HCT116 (cell line): Measurements from ENCODE around the gene ZNF396. TPM values are rescaled to one million over a fixed set of nuclear protein-coding genes. Genes with fewer than 3 reads are reported as not detected.

Experiments used
- ATAC-seq: fragments of 200-7000 bp; cut with Tn5 transposase; 2 replicates; pipeline ENCODE4 v1.9.1; 2020; ENCODE audit warnings: mild to moderate bottlenecking, moderate library complexity
- BruUV-seq: library from RNA; stranded (reverse); fragments of 400-500 nt; replicated peaks from 2 replicates; lab custom pipeline; 2021; lab: Mats Ljungman, UMichigan
- CTCF ChIA-PET: fragments of 300-600 bp; sonication (Branson Sonifier 250); formaldehyde crosslinking; loops from one replicate; lab custom pipeline; 2021; ENCODE audit warnings: antibody characterized with exemption; lab: Charles Lee
- POLR2A ChIA-PET: fragments of 300-600, 350-600 bp; sonication (Branson Sonifier 250); formaldehyde crosslinking; loops from one replicate; lab custom pipeline; 2021; ENCODE audit warnings: antibody characterized with exemption; lab: Charles Lee
- RAD21 ChIA-PET, 2 experiments: fragments of 300-600 bp; sonication (Branson Sonifier 250); formaldehyde crosslinking; loops; one replicate each; lab custom pipeline; 2023; ENCODE audit warnings: low total read pairs in 2 of 2; ENCODE audit not compliant: uncharacterized antibody in 2 of 2, unreplicated experiment in 2 of 2, low non-redundant PET in 1 of 2; lab: Charles Lee
- DNase-seq: peaks from one replicate; pipeline ENCODE4 v3.0.0-alpha.2; 2010; ENCODE audit warnings: low read depth, low spot score
- H2AFZ ChIP-seq: fragments of 200-600 bp; shearing (Covaris generic), sonication (generic); 2 replicates; pipeline ENCODE4 v1.6.1; 2017; ENCODE audit warnings: low read depth, mixed run types, mixed read lengths, antibody characterized with exemption, low read length; ENCODE audit not compliant: poor library complexity, severe bottlenecking
- H3K27ac ChIP-seq: 2 replicates; pipeline ENCODE4 v1.5.1; 2012; ENCODE audit warnings: low read depth, low read length
- H3K27me3 ChIP-seq: fragments of 200-600 bp; sonication (generic); 2 replicates; pipeline ENCODE4 v1.6.1; 2016; ENCODE audit warnings: mixed run types, low read length, mixed read lengths; ENCODE audit not compliant: insufficient read depth
- H3K36me3 ChIP-seq, 2 experiments: fragments of 200-500 bp in 1 of 2; fragments of 200-600 bp in 1 of 2; sonication (Bioruptor generic) in 1 of 2; sonication (generic) in 1 of 2; 2 replicates each; pipeline versions ENCODE4 v1.5.1 to v1.6.1; 2014 to 2016; ENCODE audit warnings: low read length in 2 of 2, inconsistent platforms in 1 of 2, mixed read lengths in 1 of 2, mixed run types in 1 of 2; ENCODE audit not compliant: insufficient read depth in 2 of 2, control insufficient read depth in 1 of 2
- H3K4me1 ChIP-seq, 2 experiments: fragments of 200-600 bp in 1 of 2; sonication (generic) in 1 of 2; 2 replicates each; pipeline versions ENCODE4 v1.5.1 to v1.6.1; 2012 to 2017; ENCODE audit warnings: low read length in 2 of 2, inconsistent platforms in 1 of 2, mild to moderate bottlenecking in 1 of 2, mixed read lengths in 1 of 2, mixed run types in 1 of 2, moderate library complexity in 1 of 2; ENCODE audit not compliant: insufficient read depth in 2 of 2, control insufficient read depth in 1 of 2
- H3K4me2 ChIP-seq: fragments of 200-600 bp; sonication (generic); 2 replicates; pipeline ENCODE4 v1.6.1; 2017; ENCODE audit warnings: mixed run types, low read length, mixed read lengths
- H3K4me3 ChIP-seq, 2 experiments: fragments of 200-600 bp in 1 of 2; sonication (generic) in 1 of 2; replicated peaks in 1 of 2; 2 replicates each; pipeline ENCODE4 v1.5.1; 2011 to 2016; ENCODE audit warnings: low read length in 2 of 2, control low read depth in 1 of 2, low read depth in 1 of 2, mild to moderate bottlenecking in 1 of 2, mixed read lengths in 1 of 2, mixed run types in 1 of 2
- H3K79me2 ChIP-seq: fragments of 200-600 bp; sonication (generic); 2 replicates; pipeline ENCODE4 v1.6.1; 2017; ENCODE audit warnings: mild to moderate bottlenecking, mixed run types, low read length, moderate library complexity, mixed read lengths; ENCODE audit not compliant: insufficient read depth
- H3K9ac ChIP-seq: fragments of 200-600 bp; sonication (generic); 2 replicates; pipeline ENCODE4 v1.6.1; 2016; ENCODE audit warnings: low read length, mixed read lengths
- H3K9me2 ChIP-seq: fragments of 200-600 bp; sonication (generic), shearing (Covaris generic); 2 replicates; pipeline ENCODE4 v1.6.1; 2017; ENCODE audit warnings: mixed run types, mild to moderate bottlenecking, moderate library complexity; ENCODE audit not compliant: insufficient read depth
- H3K9me3 ChIP-seq, 2 experiments: fragments of 200-500 bp in 1 of 2; fragments of 200-600 bp in 1 of 2; sonication (Bioruptor generic) in 1 of 2; sonication (generic) in 1 of 2; 2 replicates each; pipeline ENCODE4 v1.6.1; 2014 to 2017; ENCODE audit warnings: low read length in 2 of 2, mixed read lengths in 2 of 2, inconsistent platforms in 1 of 2, low read depth in 1 of 2, mild to moderate bottlenecking in 1 of 2, mixed run types in 1 of 2, moderate library complexity in 1 of 2; ENCODE audit not compliant: control insufficient read depth in 1 of 2, insufficient read depth in 1 of 2
- H4K20me1 ChIP-seq: fragments of 200-600 bp; sonication (generic), shearing (Covaris generic); 2 replicates; pipeline ENCODE4 v1.6.1; 2017; ENCODE audit warnings: mixed run types, mild to moderate bottlenecking, moderate library complexity; ENCODE audit not compliant: insufficient read depth
- CTCF ChIP-seq, 3 experiments: fragments of 200-600 bp in 1 of 3; sonication (generic) in 1 of 3; IDR thresholded peaks in 2 of 3; conservative IDR thresholded peaks in 1 of 3; 2 replicates each; pipeline ENCODE4 v1.5.1; 2012 to 2017; ENCODE audit warnings: low read depth in 2 of 3, low read length in 2 of 3, antibody characterized with exemption in 1 of 3, borderline replicate concordance in 1 of 3, control low read depth in 1 of 3, mild to moderate bottlenecking in 1 of 3, mixed read lengths in 1 of 3, mixed run types in 1 of 3, moderate library complexity in 1 of 3; ENCODE audit not compliant: insufficient read depth in 1 of 3
- EZH2 ChIP-seq: fragments of 200-600 bp; sonication (generic); IDR thresholded peaks from 2 replicates; pipeline ENCODE4 v1.6.1; 2017; ENCODE audit warnings: antibody characterized with exemption, mixed run types
- EZH2phosphoT487 ChIP-seq: fragments of 200-600 bp; IDR thresholded peaks from 2 replicates; pipeline ENCODE4 v1.6.1; 2018; ENCODE audit warnings: antibody characterized with exemption, borderline replicate concordance
- POLR2A ChIP-seq: IDR thresholded peaks from 2 replicates; pipeline ENCODE4 v1.7.0; 2011; ENCODE audit warnings: borderline replicate concordance; ENCODE audit not compliant: insufficient read depth, insufficient read length; ENCODE audit errors: extremely low read depth
- RAD21 ChIP-seq: IDR thresholded peaks from 2 replicates; pipeline ENCODE4 v1.6.1; 2012; ENCODE audit warnings: low read depth, mild to moderate bottlenecking
- REST ChIP-seq: IDR thresholded peaks from 2 replicates; pipeline ENCODE4 v1.6.1; 2012; ENCODE audit warnings: low read depth
- SIN3A ChIP-seq: IDR thresholded peaks from 2 replicates; pipeline ENCODE4 v1.6.1; 2012; ENCODE audit warnings: low read depth
- SRF ChIP-seq: IDR thresholded peaks from 2 replicates; pipeline ENCODE4 v1.6.1; 2012; ENCODE audit warnings: low read depth
- YY1 ChIP-seq: IDR thresholded peaks from 2 replicates; pipeline ENCODE4 v1.6.1; 2011; ENCODE audit warnings: low read length, low read depth, moderate library complexity, mild to moderate bottlenecking; ENCODE audit not compliant: insufficient replicate concordance; ENCODE audit errors: extremely low read depth
- ZBTB33 ChIP-seq: IDR thresholded peaks from 2 replicates; pipeline ENCODE4 v1.6.1; 2011; ENCODE audit warnings: mild to moderate bottlenecking, low read length, moderate library complexity; ENCODE audit not compliant: insufficient replicate concordance; ENCODE audit errors: extremely low read depth
- ZFX ChIP-seq: fragments of 450-650 bp; IDR thresholded peaks from 2 replicates; pipeline ENCODE4 v1.6.1; 2017
- ZNF274 ChIP-seq: fragments of 200-500 bp; sonication (Bioruptor generic); IDR thresholded peaks from 2 replicates; pipeline ENCODE4 v1.6.1; 2014; ENCODE audit warnings: mild to moderate bottlenecking, low read depth, low read length, inconsistent platforms
- intact Hi-C: fragments of 100-400 bp; cut with micrococcal nuclease; formaldehyde crosslinking; loops from 2 replicates; pipeline ENCODE4 v1.10.0; 2022
- total RNA-seq: library from RNA; stranded (reverse); gene quantifications from one replicate; pipeline ENCODE4 v1.2.1, GENCODE V29; 2021; ENCODE audit not compliant: unreplicated experiment

Gene ZNF396
- total RNA-seq, 1 experiment from 2014 or later: 1.3 TPM

GRCh38 chr18:35408843-35409261 is 31.7 kb upstream of the ZNF396 start:
- ChIA-PET CTCF (interaction anchor here (1.1 kb wide), 1 partner anchor 12 kb away, joined by 3 read pairs; no protein-coding TSS in a partner anchor), RAD21 (no interaction called here), POLR2A (no interaction called here)
- ATAC-seq (no peak), DNase-seq (no peak)
- no peak overlapping the region for H3K27ac ChIP-seq
- intact Hi-C loops: loop anchor here (5.0 to 10.0 kb wide), 6 partner anchors 88 to 546 kb away; partner anchors contain the start of genes GALNT1 and INO80C
- H3K27me3 ChIP-seq: no peaks in the 10 kb centered on the region
- no peak overlapping the region for H2AFZ ChIP-seq
- H3K4me1 ChIP-seq: peaks cover 0 to 10% of the 10 kb centered on the region in 2 experiments; a peak in 1 of 4 replicates
- no peak overlapping the region for H3K4me2 ChIP-seq
- H4K20me1 ChIP-seq: no peaks in the 10 kb centered on the region
- no peaks in the 10 kb centered on the region for H3K9me2 ChIP-seq
- H3K4me3 ChIP-seq: no peak overlapping the region
- TF ChIP-seq EZH2phosphoT487 (no peak), RAD21 (no peak), ZBTB33 (no peak), SRF (no peak), ZFX (no peak), SIN3A (no peak), CTCF (IDR thresholded peaks at IDR 0.05 in 2 of 3, conservative IDR thresholded peaks at IDR 0.05 in 1 of 3; ENCODE audit: borderline replicate concordance in 1 of 3, insufficient read depth in 1 of 3, low read depth in 2 of 3, low read length in 2 of 3) (no peak), REST (no peak), POLR2A (no peak), YY1 (no peak), EZH2 (no peak), ZNF274 (no peak)
- no peak overlapping the region for H3K9ac ChIP-seq
- no peaks in the 10 kb centered on the region for H3K79me2 ChIP-seq
- no peaks in the 10 kb centered on the region for H3K9me3 ChIP-seq
- no peaks in the 10 kb centered on the region for H3K36me3 ChIP-seq
- no TSS peak for BruUV-seq
